ENCODE results near the gene PNPO. TPM values are rescaled to one million over a fixed set of nuclear protein-coding genes. Genes with fewer than 3 reads are reported as not detected.

The PNPO gene
- total and polyA plus RNA-seq, 2 experiments from 2014 or later, result 12.2 to 17.0 TPM

DNA sequence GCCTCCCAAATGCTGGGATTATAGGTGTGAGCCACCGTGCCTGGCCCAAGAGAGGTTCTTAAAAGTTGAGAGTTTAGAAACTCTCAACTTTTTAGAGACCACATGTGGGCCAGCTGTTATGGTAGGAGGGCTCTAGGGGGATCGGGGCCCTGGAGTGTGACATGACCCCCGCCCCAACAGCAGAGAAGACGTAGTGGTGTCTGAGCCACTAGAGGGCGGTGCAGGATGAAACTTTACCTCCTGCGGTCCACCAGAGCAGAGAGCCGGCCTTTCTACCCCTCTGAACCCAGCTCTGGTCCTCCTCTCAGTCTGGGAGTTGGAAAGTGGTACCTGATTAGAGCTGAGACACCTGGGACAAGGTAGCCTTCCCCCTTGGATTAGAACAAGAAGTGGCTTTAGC lies 37.0 kb downstream of the PNPO start:
- no peaks in the 10 kb centered on the region for H4K20me1 ChIP-seq (ENCODE audit: insufficient read depth, poor library complexity, severe bottlenecking)
- WGBS (ENCODE audit: low lambda C conversion rate, missing lambda C conversion rate), result 25% methylated on average over 7 of the region's 7 CpGs
- no peaks in the 10 kb centered on the region for H3K36me3 ChIP-seq (replicated peaks; ENCODE audit: insufficient read depth, low read depth)
- no peak overlapping the region for H3K4me2 ChIP-seq
- no peaks in the 10 kb centered on the region for H3K79me2 ChIP-seq
- TF ChIP-seq EZH2phosphoT487 (IDR thresholded peaks at IDR 0.05; ENCODE audit: low read depth, severe bottlenecking, unreplicated experiment), result no peak
- TF ChIP-seq, protein P1, sequence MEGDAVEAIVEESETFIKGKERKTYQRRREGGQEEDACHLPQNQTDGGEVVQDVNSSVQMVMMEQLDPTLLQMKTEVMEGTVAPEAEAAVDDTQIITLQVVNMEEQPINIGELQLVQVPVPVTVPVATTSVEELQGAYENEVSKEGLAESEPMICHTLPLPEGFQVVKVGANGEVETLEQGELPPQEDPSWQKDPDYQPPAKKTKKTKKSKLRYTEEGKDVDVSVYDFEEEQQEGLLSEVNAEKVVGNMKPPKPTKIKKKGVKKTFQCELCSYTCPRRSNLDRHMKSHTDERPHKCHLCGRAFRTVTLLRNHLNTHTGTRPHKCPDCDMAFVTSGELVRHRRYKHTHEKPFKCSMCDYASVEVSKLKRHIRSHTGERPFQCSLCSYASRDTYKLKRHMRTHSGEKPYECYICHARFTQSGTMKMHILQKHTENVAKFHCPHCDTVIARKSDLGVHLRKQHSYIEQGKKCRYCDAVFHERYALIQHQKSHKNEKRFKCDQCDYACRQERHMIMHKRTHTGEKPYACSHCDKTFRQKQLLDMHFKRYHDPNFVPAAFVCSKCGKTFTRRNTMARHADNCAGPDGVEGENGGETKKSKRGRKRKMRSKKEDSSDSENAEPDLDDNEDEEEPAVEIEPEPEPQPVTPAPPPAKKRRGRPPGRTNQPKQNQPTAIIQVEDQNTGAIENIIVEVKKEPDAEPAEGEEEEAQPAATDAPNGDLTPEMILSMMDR (IDR thresholded peaks at IDR 0.05; ENCODE audit: poor library complexity), result peak; percentile 77
- H3K27ac ChIP-seq, result no peak overlapping the region
- no peak overlapping the region for H2AFZ ChIP-seq
- DNase-seq (ENCODE audit: low spot score), result peak; percentile 78
- no peak overlapping the region for H3K4me3 ChIP-seq
- no peaks in the 10 kb centered on the region for H3K27me3 ChIP-seq
- H3K4me1 ChIP-seq (ENCODE audit: insufficient read depth), result no peaks in the 10 kb centered on the region
- H3K9me3 ChIP-seq (ENCODE audit: low read depth), result no peaks in the 10 kb centered on the region
- H3K9me2 ChIP-seq (replicated peaks; ENCODE audit: insufficient read depth), result no peaks in the 10 kb centered on the region

DNA sequence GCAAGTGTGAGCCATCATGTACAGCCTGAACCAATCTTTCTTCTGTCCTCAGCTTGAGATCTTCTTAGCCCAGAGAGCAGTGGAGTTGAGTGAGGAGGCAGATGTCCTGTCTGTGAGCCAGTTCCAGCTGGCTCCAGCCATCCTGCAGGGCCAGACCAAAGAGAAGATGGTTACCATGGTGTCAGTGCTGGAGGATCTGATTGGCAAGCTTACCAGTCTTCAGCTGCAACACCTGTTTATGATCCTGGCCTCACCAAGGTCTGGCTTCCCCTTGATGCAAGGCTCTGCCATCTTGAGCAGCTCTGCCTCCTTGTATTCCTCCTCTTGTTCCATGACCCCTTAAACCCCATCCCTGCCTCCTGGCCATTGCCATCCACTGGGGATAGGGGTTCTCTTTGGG lies 39.2 kb downstream of the PNPO start:
- H2AFZ ChIP-seq, result no peak overlapping the region
- H3K4me2 ChIP-seq, result no peak overlapping the region
- no peaks in the 10 kb centered on the region for H3K9me2 ChIP-seq (replicated peaks; ENCODE audit: insufficient read depth)
- DNase-seq (ENCODE audit: low spot score), result no peak
- TF ChIP-seq, protein P1 (IDR thresholded peaks at IDR 0.05; ENCODE audit: poor library complexity), result no peak
- TF ChIP-seq EZH2phosphoT487 (IDR thresholded peaks at IDR 0.05; ENCODE audit: low read depth, severe bottlenecking, unreplicated experiment) (no peak), EZH2 (IDR thresholded peaks at IDR 0.05; ENCODE audit: borderline replicate concordance) (no peak)
- H3K4me3 ChIP-seq, result no peak overlapping the region
- H3K79me2 ChIP-seq, result no peaks in the 10 kb centered on the region
- H3K36me3 ChIP-seq (replicated peaks; ENCODE audit: insufficient read depth, low read depth), result no peaks in the 10 kb centered on the region
- H3K27ac ChIP-seq, result no peak overlapping the region
- no peaks in the 10 kb centered on the region for H3K9me3 ChIP-seq (ENCODE audit: low read depth)
- no peaks in the 10 kb centered on the region for H3K27me3 ChIP-seq
- no peaks in the 10 kb centered on the region for H4K20me1 ChIP-seq (ENCODE audit: insufficient read depth, poor library complexity, severe bottlenecking)
- H3K4me1 ChIP-seq (ENCODE audit: insufficient read depth), result no peaks in the 10 kb centered on the region

DNA sequence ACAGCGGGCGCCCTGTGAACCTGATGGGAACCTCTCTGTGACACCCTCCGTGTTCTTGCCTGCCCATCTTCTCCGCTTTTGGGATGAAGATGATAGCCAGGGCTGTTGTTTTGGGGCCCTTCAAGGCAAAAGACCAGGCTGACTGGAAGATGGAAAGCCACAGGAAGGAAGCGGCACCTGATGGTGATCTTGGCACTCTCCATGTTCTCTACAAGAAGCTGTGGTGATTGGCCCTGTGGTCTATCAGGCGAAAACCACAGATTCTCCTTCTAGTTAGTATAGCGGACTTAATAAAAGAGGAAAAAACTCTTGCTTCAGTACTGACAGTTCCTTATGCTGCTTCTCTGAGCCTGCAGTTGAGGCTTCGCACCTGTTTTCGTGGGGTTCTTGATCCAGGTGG lies 40.1 kb downstream of the PNPO start:
- Histone ChIP-seq H3K36me3 (replicated peaks; ENCODE audit: insufficient read depth, low read depth) (no peaks in the 10 kb centered on the region), H2AFZ (no peak overlapping the region), H3K79me2 (no peaks in the 10 kb centered on the region), H4K20me1 (ENCODE audit: insufficient read depth, poor library complexity, severe bottlenecking) (no peaks in the 10 kb centered on the region), H3K27me3 (no peaks in the 10 kb centered on the region), H3K27ac (no peak overlapping the region), H3K9me2 (replicated peaks; ENCODE audit: insufficient read depth) (no peaks in the 10 kb centered on the region), H3K4me2 (no peak overlapping the region), H3K4me3 (no peak overlapping the region), H3K4me1 (ENCODE audit: insufficient read depth) (no peaks in the 10 kb centered on the region), H3K9me3 (ENCODE audit: low read depth) (no peaks in the 10 kb centered on the region)
- DNase-seq (ENCODE audit: low spot score), result no peak
- WGBS (ENCODE audit: low lambda C conversion rate, missing lambda C conversion rate), result 96% methylated on average over 9 of the region's 9 CpGs
- TF ChIP-seq, protein P1 (IDR thresholded peaks at IDR 0.05; ENCODE audit: poor library complexity), result no peak
- no peak for TF ChIP-seq EZH2phosphoT487 (IDR thresholded peaks at IDR 0.05; ENCODE audit: low read depth, severe bottlenecking, unreplicated experiment)
- no peak for TF ChIP-seq EZH2 (IDR thresholded peaks at IDR 0.05; ENCODE audit: borderline replicate concordance)

DNA sequence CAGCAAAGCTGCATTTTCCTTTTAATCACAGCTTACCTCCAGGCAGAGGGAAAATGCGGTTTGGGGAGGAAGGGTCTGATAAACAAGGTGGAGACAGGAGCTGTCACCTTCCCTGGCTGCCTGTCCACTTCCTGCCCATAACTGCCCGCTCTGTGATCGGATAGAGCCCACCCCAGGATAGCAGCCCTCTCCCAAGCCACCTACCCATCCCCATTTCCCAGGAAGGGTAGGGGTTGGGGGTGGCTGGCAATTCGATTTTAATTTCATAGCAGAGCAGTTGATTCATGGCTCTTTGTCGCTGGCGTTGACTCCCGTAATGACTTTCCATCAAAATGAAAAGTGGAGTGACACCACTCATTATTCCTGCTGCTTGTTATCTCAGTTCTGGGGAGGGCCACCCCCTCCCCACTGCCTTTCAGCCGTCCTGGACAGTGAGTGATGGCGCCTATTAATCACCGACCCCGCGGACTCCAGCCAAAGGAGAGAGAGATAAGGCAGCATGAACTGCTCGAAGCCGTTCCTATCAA lies 40.8 kb downstream of the PNPO start:
- H3K79me2 ChIP-seq, result no peaks in the 10 kb centered on the region
- WGBS (ENCODE audit: low lambda C conversion rate, missing lambda C conversion rate), result 60% methylated on average over 14 of the region's 14 CpGs
- H3K9me2 ChIP-seq (replicated peaks; ENCODE audit: insufficient read depth), result no peaks in the 10 kb centered on the region
- no peaks in the 10 kb centered on the region for H3K27me3 ChIP-seq
- H3K4me1 ChIP-seq (ENCODE audit: insufficient read depth), result peaks cover 1% of the 10 kb centered on the region
- no peak overlapping the region for H3K27ac ChIP-seq
- TF ChIP-seq EZH2phosphoT487 (IDR thresholded peaks at IDR 0.05; ENCODE audit: low read depth, severe bottlenecking, unreplicated experiment), result no peak
- TF ChIP-seq, protein P1 (IDR thresholded peaks at IDR 0.05; ENCODE audit: poor library complexity), result no peak
- TF ChIP-seq EZH2 (IDR thresholded peaks at IDR 0.05; ENCODE audit: borderline replicate concordance), result no peak
- no peak for DNase-seq (ENCODE audit: low spot score)
- no peaks in the 10 kb centered on the region for H3K9me3 ChIP-seq (ENCODE audit: low read depth)
- H3K36me3 ChIP-seq (replicated peaks; ENCODE audit: insufficient read depth, low read depth), result no peaks in the 10 kb centered on the region
- H3K4me3 ChIP-seq, result no peak overlapping the region
- no peak overlapping the region for H2AFZ ChIP-seq
- no peaks in the 10 kb centered on the region for H4K20me1 ChIP-seq (ENCODE audit: insufficient read depth, poor library complexity, severe bottlenecking)
- no peak overlapping the region for H3K4me2 ChIP-seq

All from hepatocyte (in vitro differentiated cells).